Suppressor macrophage (primary cell): ENCODE data around the gene NHP2.

ENCODE experiments used
- DNase-seq, 4 experiments: peaks; one replicate each; pipeline ENCODE4 v3.0.0-alpha.2; 2020 to 2022

NHP2 gene

DNA sequence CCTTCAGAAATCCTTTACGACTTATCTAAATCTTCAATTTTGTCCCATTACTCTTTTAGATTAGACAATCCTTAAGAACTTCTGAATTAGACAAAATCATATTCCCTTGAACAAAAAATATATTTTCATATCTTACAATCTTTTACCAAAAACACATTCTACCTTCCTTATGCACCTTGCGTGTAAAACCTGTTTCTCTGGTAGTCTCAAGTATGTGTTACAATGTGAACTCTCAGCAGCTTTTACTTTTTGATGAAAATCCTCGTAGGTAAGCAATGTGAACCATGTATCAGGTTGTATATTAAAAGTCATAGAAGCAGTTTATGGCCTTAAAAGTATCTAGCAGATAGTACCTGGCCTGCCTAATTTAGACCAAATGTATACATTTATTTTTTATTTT is 20.8 kb upstream of the NHP2 start:
- DNase-seq: no peak

- DNase-seq: no peak
These were observed 16.8 kb upstream of the NHP2 start for GRCh38 chr5:178170455-178170854.

- DNase-seq: no peak
These were observed 11.9 kb upstream of the NHP2 start for GRCh38 chr5:178165581-178165980.

DNA sequence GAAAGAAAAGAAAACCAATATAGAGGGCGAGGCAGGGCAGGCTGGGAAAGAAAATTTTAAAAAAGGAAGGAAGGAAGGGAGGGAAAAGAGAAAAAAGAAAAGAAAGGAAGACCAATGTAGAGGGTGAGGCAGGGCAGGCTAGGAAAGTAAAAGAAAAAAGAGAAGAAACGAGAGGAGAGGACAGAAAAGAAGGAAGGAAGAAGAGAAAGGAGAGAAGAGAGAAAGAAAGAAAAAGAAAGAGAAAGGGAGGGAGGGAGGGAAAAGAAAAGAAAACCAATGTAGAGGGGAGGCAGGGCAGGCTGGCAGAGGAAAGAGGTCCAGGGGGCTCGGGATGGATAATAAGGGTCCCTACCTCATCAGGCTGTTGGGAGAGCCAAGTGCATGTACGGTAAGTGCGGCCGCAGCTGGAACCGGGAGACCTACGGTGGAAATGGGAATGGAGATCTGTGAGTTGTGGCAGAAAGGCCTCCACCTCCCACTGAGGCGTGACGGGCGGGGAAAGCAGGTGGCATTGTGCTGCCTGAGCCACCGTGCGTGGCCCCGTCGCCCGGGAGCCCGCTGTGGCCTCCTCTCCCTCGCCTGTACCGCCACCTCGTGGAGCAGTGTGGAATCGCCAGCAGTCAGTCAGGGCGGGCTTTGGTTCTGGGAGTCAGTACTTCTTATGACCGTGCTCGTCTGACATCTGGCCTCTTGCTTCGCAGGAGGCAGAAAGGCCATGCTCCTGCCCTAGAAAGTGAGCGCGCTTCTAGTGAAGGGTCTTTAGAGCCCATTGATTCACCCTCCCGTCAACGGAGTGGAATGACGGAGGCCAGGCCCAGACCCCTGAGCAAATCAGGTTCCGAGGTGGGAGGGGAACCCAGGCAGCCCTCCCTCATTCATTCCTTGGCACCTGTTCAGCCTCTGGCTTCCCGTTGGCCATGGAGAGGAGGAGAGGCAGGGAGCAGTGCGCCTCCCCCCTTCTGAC is 10.4 kb upstream of the NHP2 start:
- DNase-seq: peak; percentile 83 to 95 (median 90)

DNA sequence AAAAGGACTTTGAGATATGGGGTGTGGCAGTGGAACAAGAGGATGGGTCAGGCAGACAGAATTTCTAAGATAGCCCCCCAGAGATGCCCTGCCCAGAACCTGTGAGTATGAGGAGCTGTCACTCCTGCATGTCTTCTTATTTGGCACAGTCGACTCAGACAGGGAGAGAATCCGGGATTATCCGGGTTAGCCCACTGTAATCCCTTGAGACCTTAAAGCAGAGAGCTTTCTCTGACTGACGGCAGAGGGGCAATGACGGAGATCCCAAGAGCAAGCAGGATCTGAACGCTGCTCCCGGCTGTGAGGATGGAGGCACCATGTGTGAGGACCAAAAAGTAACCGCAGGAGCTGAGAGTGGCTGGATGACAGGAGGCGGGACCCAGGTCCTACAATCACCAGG is 8.8 kb upstream of the NHP2 start:
- no peak for DNase-seq

- DNase-seq: no peak
These were observed 6.5 kb upstream of the NHP2 start for GRCh38 chr5:178160176-178160575.

DNA sequence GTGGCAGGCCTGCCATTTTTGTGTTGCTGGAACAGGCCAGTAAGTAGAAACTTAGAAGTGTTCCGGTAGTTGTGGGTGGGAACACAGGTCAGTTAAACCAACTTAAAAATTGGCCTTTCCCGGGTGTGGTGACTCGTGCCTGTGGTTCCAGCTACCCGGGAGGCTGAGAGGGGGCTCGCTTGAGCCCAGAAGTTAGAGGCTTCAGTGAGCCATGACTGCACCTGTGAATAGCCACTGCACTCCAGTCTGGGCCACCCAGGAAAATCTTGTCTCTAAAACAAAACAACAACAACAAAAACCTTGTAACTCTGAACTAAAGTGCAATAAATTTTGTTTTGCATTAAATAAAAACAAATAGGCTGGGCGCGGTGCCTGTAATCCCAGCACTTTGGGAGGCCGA is 1.4 kb upstream of the NHP2 start:
- no peak for DNase-seq

GRCh38 chr5:178152491-178153444 is 917 bp downstream of the NHP2 start:
- no peak for DNase-seq

DNA sequence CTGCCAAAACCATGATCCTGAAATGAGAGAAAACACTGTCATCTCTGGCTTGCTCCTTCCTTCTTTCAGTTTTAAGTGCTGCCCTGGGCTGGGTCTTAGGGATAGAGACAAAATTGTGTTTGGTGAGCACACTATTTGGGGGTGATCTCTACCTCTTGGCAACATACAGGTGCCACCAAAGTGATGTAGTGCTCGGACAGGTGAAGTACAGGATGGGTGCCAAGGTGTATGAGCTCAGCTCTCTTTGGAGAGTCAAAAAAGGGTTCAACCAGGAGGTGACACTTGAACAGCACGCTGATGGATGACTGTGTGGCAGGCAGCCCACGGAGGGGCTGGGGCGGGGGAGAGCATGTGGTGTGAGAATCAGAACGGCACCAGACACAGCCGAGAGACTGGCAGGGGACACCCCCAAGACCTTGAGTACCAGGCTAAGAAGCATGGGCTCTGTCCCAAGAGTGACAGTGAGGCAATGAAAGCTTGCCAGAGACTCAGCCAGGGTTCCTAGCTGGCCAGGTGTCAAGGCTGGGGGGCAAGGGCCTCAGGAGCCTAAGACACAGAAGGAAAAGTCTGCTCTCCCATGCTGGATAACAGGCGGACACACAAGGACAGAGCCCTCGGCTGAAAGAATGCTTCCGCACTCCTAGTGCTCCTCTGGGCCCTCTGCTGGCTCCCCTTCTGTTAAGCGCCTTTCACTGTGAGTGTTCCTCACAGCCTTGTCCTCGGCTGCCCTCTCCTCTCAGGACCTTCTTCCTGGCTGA is 2.5 kb downstream of the NHP2 start:
- DNase-seq: no peak

DNA sequence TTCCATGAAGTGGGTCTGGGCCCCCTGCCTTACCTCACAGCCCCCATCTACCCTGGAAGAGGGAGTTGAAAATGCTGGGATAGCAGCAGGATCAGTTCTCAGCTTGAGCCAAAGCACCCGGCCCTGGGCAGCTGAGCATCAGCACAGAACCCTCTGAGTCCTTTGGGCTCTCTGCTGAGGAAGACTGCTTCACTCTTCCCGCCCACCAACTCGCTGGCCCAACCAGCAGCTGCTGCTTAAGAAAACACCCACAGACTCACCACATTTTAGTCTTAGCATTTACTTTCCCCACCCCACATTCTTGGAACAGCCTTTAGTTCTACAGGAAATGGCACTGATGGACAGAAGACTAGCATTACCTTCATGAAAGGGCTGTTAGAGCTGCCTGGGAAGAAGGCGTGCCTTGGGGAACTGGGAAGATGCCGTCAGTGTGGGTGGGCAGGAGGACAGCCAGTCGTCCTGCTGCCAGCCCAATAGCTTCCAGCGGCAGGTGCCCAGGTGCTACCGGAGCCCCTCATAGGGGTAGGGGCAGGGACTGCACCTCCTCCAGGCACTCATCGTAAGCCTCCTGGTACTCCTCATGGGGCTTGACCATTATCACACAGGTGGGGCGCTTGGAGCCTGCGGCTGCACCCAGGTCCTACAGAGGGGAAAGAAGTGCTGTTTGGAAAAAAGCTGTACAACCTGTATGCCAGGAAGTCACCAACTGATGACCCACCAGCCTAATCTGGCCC is 4.3 kb downstream of the NHP2 start:
- no peak for DNase-seq

GRCh38 chr5:178147406-178147805 is 6.3 kb downstream of the NHP2 start:
- DNase-seq: no peak

- DNase-seq: peak; percentile 36 to 65 (median 52)
These were observed 7.5 kb downstream of the NHP2 start for GRCh38 chr5:178145965-178146820.

DNA sequence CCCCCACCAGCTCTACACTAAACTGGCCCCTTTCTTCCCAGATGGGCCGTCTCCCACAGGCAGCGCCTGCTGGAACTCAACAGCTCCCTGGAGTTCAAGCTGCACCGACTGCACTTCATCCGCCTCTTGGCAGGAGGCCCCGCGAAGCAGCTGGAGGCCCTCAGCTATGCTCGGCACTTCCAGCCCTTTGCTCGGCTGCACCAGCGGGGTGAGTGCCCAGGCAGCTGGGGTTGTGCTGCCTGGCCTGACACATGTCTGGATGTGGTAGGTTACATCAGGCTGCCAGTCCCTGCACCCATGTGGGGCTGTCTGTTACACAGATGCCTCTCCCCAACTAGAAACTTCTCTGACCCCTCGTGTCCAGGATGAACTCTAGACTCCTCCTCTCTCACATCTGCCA is 9.8 kb downstream of the NHP2 start:
- DNase-seq: no peak

DNA sequence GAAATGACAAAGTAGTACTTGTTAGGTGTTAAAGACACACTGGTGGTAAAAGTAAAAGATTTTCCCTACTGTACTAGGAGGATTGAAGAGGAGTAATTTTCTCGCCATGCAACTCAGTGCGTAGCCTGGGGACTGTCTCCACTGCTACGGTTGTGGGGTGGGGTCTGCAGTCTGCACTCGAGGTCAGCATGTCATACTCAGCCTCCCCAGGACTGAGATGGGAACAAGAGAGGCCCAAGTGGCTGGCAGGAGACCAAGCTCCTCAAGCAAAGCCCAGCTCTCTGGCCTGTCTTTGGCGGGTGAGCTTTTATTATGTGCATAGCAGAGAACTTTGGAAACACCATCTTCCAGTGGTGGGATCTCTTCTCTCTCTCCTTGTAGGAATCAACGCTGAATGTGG is 10.4 kb downstream of the NHP2 start:
- no peak for DNase-seq

GRCh38 chr5:178142642-178143041 is 11.0 kb downstream of the NHP2 start:
- no peak for DNase-seq

DNA sequence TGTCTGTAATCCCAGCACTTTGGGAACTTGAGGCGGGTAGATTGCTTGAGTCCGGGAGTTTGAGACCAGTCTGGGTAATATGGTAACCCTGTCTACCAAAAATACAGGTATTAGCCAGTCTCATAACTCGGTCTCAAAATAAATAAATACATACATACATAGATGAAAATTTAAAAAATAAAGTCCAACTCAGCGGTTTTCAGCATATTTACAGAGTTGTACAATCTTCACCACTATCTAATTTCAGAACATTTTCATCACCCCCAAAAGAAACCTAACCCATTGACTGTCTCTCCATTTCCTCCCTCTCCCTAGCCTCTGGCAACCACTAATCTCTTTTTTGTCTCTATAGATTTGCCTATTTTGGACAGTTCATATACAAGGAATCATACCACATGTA is 12.1 kb downstream of the NHP2 start:
- DNase-seq: no peak

DNA sequence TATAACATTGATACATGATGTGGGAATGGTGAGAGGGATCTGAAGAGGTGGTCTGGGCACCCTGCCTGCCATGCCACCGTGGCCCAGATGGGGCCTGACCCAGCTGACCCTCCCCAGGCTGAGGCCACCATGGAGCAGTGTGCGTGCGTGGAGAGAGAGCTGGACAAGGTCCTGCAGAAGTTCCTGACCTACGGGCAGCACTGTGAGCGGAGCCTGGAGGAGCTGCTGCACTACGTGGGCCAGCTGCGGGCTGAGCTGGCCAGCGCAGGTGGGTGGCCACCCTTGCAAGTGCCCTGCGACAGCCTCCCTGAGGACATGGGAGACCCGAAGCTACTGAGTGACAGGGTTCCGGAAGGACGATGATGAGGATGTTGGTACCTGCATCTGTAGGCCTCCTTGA is 15.7 kb downstream of the NHP2 start:
- no peak for DNase-seq

DNA sequence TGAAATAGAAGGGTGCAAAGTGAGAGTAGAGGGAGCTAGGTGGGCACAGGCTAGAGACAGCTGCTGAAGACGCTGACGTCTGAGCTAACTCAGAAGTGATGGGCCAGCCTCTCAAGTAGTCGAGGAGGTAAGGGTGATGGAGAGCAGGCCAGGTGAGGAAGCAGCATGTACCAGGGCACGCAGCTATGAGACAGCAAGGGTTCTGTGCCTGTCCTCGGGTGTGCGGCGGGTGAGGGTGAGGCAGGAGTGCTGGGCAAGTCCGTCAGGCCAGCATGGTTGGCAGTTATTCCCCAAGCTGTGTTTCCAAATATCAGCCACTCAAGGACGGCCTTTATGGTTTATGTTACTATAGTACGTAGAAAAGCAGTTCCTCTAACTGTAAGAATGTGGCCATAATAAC is 16.7 kb downstream of the NHP2 start:
- no peak for DNase-seq

GRCh38 chr5:178131446-178131996 is 22.2 kb downstream of the NHP2 start:
- no peak for DNase-seq

DNA sequence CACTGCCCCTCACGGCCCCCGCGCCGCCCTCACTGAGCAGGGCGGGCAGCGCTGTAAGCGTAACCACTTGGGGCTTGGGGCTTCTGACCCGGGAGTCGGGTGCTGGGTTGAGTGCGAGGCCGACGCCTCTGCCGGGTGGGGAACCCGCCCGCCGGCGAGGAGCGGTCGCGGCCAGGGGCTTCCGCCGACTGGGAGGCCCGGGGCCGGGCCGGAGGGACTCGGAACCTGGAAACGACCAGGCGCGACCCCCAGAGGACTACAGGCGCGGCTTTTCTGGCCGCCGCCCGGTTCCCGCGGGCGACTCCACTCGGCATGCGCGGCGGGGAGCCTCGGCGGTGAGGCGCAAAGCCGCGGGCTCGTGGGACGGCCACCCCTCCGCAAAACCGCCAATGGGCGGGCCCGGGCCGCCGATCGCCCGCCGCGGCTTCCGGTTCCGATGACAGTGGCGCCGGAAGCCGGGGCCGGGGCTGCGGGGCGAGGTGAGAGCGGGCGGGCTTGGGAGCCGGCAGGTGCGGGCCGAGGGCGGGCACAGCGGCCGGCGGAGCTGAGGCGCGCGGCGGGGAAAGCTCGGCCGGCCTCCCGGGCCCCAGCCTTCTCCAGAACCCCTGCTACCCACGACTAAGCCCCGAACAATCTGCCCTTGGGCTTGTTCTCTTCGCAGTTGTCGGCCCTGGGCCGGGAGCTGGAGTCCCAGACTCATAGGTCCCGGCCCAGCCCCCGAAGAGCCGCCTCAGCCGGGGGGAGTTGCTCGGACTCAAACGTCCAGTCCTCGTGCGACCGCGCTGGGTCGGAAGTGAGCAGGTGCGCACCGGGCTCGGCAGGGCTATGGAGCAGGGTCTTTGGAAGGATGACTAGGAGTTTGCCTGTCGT is 22.9 kb downstream of the NHP2 start, which contains the start of gene RMND5B:
Gene RMND5B, plus strand, starts transcription at position 439 of the 870 bp plus-strand sequence. CDS start 7,106 bp downstream, outside the sequence.
- DNase-seq: peak; percentile 87 to 95 (median 92)
